GM11168 (cell line): ENCODE data around the gene SEMA5B.

Experiments
- in situ Hi-C: fragments of 300-500 bp; cut with MboI; formaldehyde crosslinking; loops from one replicate; pipeline ENCODE4 v1.12.0; 2022; ENCODE audit warnings: low sequenced_read_pairs; ENCODE audit not compliant: unreplicated experiment

SEMA5B gene

GRCh38 chr3:122998206-122998605, 29.4 kb downstream of the SEMA5B start:
- in situ Hi-C loops: no loop called here

GRCh38 chr3:122996038-122996580, 31.5 kb downstream of the SEMA5B start:
- in situ Hi-C loops: no loop called here

- in situ Hi-C loops: no loop called here
Measured at GRCh38 chr3:122994954-122995353, 32.6 kb downstream of the SEMA5B start.

- in situ Hi-C loops: no loop called here
Measured at GRCh38 chr3:122993124-122993978, 34.2 kb downstream of the SEMA5B start.

- in situ Hi-C loops: no loop called here
Measured at GRCh38 chr3:122992676-122993075, 34.9 kb downstream of the SEMA5B start.

- in situ Hi-C loops: no loop called here
Measured at GRCh38 chr3:122992133-122992532, 35.4 kb downstream of the SEMA5B start.

- in situ Hi-C loops: no loop called here
Measured at GRCh38 chr3:122991236-122991985, 36.2 kb downstream of the SEMA5B start.

GRCh38 chr3:122989856-122990575, 37.5 kb downstream of the SEMA5B start:
- in situ Hi-C loops: no loop called here

- in situ Hi-C loops: no loop called here
Measured at GRCh38 chr3:122988508-122988907, 39.1 kb downstream of the SEMA5B start.

GRCh38 chr3:122987736-122988319, 39.7 kb downstream of the SEMA5B start:
- in situ Hi-C loops: no loop called here

GRCh38 chr3:122987231-122987630, 40.3 kb downstream of the SEMA5B start:
- in situ Hi-C loops: no loop called here

- in situ Hi-C loops: no loop called here
Measured at GRCh38 chr3:122986693-122987179, 40.8 kb downstream of the SEMA5B start.

GRCh38 chr3:122985539-122985938, 42.0 kb downstream of the SEMA5B start:
- in situ Hi-C loops: no loop called here

GRCh38 chr3:122984650-122985049, 42.9 kb downstream of the SEMA5B start:
- in situ Hi-C loops: no loop called here

- in situ Hi-C loops: no loop called here
Measured at GRCh38 chr3:122984007-122984406, 43.6 kb downstream of the SEMA5B start.

GRCh38 chr3:122982216-122983185, 45.1 kb downstream of the SEMA5B start:
- in situ Hi-C loops: no loop called here

GRCh38 chr3:122979211-122979610, 48.4 kb downstream of the SEMA5B start:
- in situ Hi-C loops: no loop called here

- in situ Hi-C loops: no loop called here
Measured at GRCh38 chr3:122978569-122978968, 49.0 kb downstream of the SEMA5B start.
